NT2/D1 (cell line): ENCODE data around the gene LRRC8B.

ENCODE experiments used
- DNase-seq: peaks from one replicate; pipeline ENCODE4 v3.0.0-alpha.2; 2011; ENCODE audit warnings: low read depth, low spot score
- H3K27me3 ChIP-seq: 2 replicates; pipeline ENCODE4 v1.6.0; 2011; ENCODE audit warnings: mild to moderate bottlenecking; ENCODE audit not compliant: insufficient read length, insufficient read depth
- H3K36me3 ChIP-seq: 2 replicates; pipeline ENCODE4 v1.6.1; 2011; ENCODE audit warnings: mild to moderate bottlenecking, low read length, mixed read lengths; ENCODE audit not compliant: insufficient read depth, insufficient read length
- H3K4me1 ChIP-seq: 2 replicates; pipeline ENCODE4 v1.5.1; 2011; ENCODE audit not compliant: insufficient read depth, insufficient read length
- H3K4me3 ChIP-seq: 2 replicates; pipeline ENCODE4 v1.5.1; 2011; ENCODE audit warnings: low read depth; ENCODE audit not compliant: insufficient read length
- H3K9ac ChIP-seq: 2 replicates; pipeline ENCODE4 v1.6.0; 2011; ENCODE audit warnings: low read depth; ENCODE audit not compliant: insufficient read length
- H3K9me3 ChIP-seq: 2 replicates; pipeline ENCODE4 v1.5.1; 2011; ENCODE audit warnings: mild to moderate bottlenecking, low read length; ENCODE audit not compliant: insufficient read depth
- SUZ12 ChIP-seq: IDR thresholded peaks from 2 replicates; pipeline ENCODE4 v1.6.1; 2011; ENCODE audit not compliant: insufficient read length, insufficient read depth; ENCODE audit errors: extremely low read depth
- YY1 ChIP-seq: IDR thresholded peaks from 2 replicates; pipeline ENCODE4 v1.6.1; 2011; ENCODE audit not compliant: insufficient read length, insufficient read depth
- ZNF274 ChIP-seq: IDR thresholded peaks from 2 replicates; pipeline ENCODE4 v1.6.1; 2011; ENCODE audit warnings: mild to moderate bottlenecking, low read depth, low read length

The LRRC8B gene

DNA sequence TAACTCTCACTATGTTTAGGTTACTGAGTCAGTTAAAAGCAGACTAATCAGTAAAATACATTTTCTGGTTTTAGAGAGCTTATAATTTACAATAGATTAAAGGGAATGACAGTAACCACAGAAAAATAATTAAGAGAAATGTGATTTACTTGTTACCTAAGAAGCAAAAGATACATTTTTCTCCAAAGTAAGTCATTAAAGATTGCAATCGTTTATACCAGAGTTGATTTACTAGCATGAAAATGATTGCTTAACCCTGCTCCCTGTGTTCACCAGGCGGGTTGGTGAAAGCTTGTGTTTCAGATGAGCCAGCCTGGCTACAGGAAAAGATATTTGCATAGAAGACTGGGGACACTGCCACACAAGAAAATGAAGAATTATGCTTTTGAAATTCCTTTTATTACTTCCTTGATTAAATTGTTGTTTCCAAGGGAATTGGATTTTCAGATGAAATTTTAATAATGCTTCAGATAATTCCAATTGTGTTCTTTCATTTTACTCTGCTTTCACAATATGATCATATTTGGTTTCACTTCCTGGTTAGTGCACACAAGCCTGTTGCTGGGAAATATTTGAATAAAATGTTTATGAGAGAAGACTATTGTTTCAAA is 27.9 kb downstream of the LRRC8B start:
- DNase-seq, result no peak
- no peaks in the 10 kb centered on the region for H3K9me3 ChIP-seq
- TF ChIP-seq YY1 (no peak), SUZ12 (no peak), ZNF274 (no peak)
- H3K9ac ChIP-seq, result no peak overlapping the region
- no peak overlapping the region for H3K4me3 ChIP-seq
- no peaks in the 10 kb centered on the region for H3K36me3 ChIP-seq
- no peaks in the 10 kb centered on the region for H3K27me3 ChIP-seq
- no peaks in the 10 kb centered on the region for H3K4me1 ChIP-seq

DNA sequence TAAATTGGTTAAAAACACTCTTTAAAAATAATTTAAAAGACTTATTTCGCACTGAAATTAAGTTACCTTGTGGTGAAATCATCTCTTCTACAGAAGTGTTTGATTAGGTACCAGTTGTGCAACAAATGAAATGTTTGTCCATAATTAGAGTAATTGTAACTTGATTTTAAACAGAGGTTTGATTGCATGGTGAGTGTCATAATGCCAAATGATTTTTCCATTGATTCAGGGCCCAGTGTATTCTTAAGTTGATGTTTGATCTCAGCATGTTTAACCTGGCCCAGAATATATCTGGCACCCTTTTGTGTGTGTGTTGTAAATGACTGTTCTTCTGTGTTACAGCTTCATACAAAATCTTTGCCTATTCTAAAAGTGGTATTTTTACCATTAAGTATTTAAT is 28.5 kb downstream of the LRRC8B start:
- TF ChIP-seq YY1, result no peak
- TF ChIP-seq ZNF274, result no peak
- no peak for TF ChIP-seq SUZ12

DNA sequence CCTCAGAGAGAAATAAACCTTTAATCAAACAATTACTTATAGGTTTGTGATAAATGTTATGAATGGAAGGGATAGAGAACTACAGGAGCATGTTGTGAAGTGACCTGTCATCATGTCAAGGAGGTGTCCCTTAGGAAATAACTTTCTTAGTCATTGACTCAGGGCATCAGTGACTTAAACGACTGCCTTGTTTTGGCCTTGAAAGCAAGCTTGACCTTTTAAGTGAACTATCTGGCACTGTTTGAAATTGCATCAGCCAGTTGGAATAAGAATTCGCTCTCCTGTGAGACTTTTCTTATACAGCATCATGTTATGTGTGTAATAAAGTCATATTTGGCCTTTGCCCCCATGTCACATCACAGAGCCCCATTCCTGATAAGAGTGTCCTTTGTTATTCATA is 30.9 kb downstream of the LRRC8B start:
- DNase-seq, result no peak
- Histone ChIP-seq H3K9ac (no peak overlapping the region), H3K9me3 (no peaks in the 10 kb centered on the region), H3K36me3 (no peaks in the 10 kb centered on the region), H3K4me1 (no peaks in the 10 kb centered on the region), H3K27me3 (no peaks in the 10 kb centered on the region), H3K4me3 (no peak overlapping the region)
- TF ChIP-seq ZNF274 (no peak), SUZ12 (no peak), YY1 (no peak)

More for the DNA sequence above, 28.5 kb downstream of the LRRC8B start:
- no peaks in the 10 kb centered on the region for H3K9me3 ChIP-seq
- H3K4me1 ChIP-seq, result no peaks in the 10 kb centered on the region
- H3K9ac ChIP-seq, result no peak overlapping the region
- H3K27me3 ChIP-seq, result no peaks in the 10 kb centered on the region
- no peaks in the 10 kb centered on the region for H3K36me3 ChIP-seq
- no peak overlapping the region for H3K4me3 ChIP-seq
- no peak for DNase-seq

DNA sequence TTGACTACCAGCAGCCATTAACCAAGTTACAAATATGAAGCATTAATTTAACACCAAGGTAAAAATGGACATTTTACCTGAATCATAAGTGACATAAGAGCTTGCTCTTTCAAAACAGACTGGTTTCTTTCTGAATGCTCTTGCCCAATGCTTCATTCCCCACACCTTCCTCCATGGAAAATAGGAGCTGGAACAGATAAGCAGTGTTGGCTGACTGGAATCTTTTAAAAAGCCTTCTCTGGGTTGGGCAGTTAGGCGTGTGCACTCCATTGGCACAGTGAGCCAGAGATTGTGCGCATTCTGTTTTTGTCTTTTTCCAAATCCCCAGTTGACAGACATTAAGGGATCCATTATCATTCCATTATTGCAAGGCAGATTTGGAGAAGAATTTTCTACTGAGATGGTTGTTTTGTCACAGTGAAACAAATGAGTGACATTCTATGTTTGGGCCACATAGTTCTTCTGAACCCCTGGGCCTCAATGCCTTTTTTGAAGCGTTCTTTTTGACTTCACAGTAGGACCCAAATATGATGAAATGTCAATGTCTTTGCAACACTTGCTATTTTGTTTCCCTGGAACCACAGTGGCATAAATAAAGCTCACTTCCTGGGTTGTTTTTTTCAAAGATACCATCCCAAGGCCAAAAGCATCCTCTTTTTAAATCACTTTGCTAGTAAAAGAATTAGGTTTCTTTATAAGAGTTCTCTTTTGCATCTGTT is 32.3 kb downstream of the LRRC8B start:
- Histone ChIP-seq H3K9ac (no peak overlapping the region), H3K4me1 (no peaks in the 10 kb centered on the region), H3K27me3 (no peaks in the 10 kb centered on the region), H3K4me3 (no peak overlapping the region), H3K36me3 (no peaks in the 10 kb centered on the region), H3K9me3 (no peaks in the 10 kb centered on the region)
- TF ChIP-seq YY1, result no peak
- TF ChIP-seq SUZ12, result no peak
- TF ChIP-seq ZNF274, result no peak
- no peak for DNase-seq

DNA sequence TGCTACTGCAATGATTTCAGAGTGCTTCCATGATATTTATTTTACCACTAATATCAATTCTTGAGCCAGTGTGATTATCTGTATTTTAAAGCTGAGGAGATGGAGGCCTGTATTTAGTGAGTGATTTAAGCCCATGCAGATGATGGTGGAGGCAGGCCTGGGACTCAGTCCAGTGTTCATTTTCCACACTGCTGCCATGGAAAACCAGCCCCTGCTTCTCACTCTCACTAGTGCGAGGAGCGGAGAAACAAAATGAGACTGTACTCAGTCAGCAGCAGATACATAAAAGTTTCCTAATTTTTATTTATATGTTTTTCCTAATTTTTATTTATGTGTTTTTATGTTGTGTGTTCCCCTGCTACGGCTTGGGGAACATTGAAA is 32.8 kb downstream of the LRRC8B start:
- no peak for DNase-seq
- TF ChIP-seq SUZ12 (no peak), YY1 (no peak), ZNF274 (no peak)
- Histone ChIP-seq H3K9ac (no peak overlapping the region), H3K9me3 (no peaks in the 10 kb centered on the region), H3K36me3 (no peaks in the 10 kb centered on the region), H3K4me1 (no peaks in the 10 kb centered on the region), H3K27me3 (no peaks in the 10 kb centered on the region), H3K4me3 (no peak overlapping the region)

DNA sequence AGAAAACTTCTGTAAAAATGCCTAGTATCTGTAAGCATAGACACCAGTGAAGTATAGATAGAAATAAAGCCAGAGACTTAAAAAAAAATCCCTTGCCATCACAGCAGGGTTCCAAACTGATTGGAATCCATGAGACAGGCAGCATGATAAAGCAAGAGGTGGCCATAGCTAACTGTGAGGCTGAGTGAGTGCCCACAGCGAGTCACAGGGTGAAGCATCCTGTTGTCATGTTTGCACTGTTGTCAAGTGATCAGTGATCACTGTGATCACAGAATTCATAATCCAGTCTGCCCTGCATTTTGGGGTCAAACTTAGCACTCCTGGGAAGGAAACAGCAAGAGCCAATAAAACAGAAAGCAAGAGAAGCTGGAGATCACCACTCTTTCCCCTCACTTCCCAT is 33.3 kb downstream of the LRRC8B start:
- Histone ChIP-seq H3K4me3 (no peak overlapping the region), H3K4me1 (no peaks in the 10 kb centered on the region), H3K9me3 (no peaks in the 10 kb centered on the region), H3K27me3 (no peaks in the 10 kb centered on the region), H3K36me3 (no peaks in the 10 kb centered on the region), H3K9ac (no peak overlapping the region)
- no peak for TF ChIP-seq ZNF274
- no peak for TF ChIP-seq SUZ12
- TF ChIP-seq YY1, result no peak
- DNase-seq, result no peak

DNA sequence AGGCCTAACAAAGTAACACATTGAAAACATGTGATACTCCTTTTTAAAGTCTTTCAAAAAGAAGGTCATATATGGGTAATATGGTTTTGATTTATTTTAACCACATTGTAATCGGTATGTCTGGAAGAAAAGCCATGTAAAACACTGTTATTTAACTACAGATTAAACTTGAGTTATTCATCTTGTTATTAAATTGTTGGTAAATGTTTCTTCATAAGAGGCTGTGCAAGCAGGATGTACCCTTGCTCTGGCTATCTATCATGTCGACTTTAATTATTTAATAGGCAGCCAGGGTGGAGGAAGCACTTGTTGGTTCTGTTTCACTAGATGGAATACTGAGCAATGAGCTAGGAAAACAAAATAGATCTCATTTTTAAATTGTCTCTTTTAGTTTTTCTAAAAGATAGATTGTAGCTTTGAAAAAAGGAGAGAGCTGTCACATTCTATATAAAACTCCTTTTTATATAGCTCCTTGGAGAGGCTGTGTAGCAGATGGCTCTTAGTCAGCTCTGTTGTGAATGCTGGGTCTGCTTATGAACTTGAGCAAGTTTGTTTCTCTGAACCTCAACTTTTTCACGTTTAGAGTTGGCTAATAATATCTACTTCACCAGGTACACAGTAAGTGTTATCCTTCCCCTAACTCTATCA is 39.5 kb downstream of the LRRC8B start:
- Histone ChIP-seq H3K27me3 (no peaks in the 10 kb centered on the region), H3K9ac (no peak overlapping the region), H3K9me3 (no peaks in the 10 kb centered on the region), H3K4me3 (no peak overlapping the region), H3K36me3 (no peaks in the 10 kb centered on the region), H3K4me1 (peaks cover 4% of the 10 kb centered on the region)
- DNase-seq, result no peak
- TF ChIP-seq YY1 (no peak), SUZ12 (no peak), ZNF274 (no peak)
